HK-2 (cell line): ENCODE data around the gene MLC1.

Experiments used
- DNase-seq: peaks from one replicate; pipeline ENCODE4 v3.0.0-alpha.2; 2018; ENCODE audit not compliant: unreplicated experiment

MLC1 gene

GRCh38 chr22:50076646-50077535 is 8.3 kb downstream of the MLC1 start:
- no peak for DNase-seq

DNA sequence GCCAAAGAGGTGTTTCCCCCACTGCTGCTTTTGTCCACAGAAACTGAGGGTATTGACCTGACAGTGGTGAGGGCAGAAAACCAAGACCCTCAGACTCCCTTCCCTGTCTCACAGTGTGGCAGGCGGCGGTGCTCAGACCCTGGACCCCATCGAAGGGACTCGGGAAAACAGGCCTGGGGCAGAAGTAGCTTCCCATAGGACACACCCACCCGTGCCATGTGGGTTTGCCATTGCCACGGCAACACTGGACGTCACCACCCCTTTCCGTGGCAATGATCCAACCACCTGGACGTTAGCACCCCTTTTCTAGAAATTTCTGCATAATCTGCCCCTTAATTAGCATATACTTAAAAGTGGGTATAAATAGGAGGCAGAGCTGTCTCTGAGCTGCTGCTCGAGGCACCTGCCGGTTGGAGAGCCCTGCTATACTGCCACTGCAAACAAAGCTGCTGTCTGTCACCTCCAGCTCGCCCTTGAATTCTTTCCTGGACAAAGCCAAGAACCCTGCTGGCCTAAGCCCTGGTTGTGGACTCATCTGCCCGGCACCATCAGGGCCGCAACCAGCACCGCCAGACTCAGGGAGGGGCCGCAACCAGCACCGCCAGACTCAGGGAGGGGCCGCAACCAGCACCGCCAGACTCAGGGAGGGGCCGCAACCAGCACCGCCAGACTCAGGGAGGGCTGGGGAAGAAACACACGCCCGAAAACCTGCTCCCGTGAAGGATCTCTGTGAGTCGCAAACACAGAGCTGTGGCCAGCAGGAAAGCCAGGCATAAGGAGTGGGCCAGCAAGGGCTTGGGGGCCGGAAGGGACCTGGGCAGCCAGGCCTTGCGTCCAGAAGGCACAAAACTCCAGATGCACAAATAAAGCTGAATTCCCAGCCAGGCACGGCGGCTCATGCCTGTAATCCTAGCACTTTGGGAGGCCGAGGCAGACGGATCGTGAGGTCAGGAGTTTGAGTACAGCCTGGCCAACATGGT is 10.4 kb downstream of the MLC1 start:
- no peak for DNase-seq

DNA sequence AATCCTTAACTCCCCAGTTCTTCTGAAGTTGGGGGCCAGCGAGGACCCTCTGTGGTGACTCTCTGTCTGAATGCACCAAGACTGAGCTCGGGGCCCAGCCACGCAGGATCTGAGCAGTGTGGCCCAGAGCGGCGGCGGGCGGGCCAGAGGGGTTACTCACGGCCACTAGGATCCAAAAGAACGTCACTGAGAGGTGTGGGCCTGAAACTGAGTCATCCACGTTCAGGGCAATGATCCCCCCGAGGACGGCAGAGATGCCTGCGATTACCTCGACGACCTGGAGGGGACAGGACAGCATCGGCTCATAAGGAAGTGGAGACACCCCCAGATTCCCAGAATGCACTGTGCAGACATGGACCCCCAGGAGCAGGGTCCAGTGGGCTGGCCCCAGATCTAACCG is 11.2 kb downstream of the MLC1 start:
- no peak for DNase-seq

DNA sequence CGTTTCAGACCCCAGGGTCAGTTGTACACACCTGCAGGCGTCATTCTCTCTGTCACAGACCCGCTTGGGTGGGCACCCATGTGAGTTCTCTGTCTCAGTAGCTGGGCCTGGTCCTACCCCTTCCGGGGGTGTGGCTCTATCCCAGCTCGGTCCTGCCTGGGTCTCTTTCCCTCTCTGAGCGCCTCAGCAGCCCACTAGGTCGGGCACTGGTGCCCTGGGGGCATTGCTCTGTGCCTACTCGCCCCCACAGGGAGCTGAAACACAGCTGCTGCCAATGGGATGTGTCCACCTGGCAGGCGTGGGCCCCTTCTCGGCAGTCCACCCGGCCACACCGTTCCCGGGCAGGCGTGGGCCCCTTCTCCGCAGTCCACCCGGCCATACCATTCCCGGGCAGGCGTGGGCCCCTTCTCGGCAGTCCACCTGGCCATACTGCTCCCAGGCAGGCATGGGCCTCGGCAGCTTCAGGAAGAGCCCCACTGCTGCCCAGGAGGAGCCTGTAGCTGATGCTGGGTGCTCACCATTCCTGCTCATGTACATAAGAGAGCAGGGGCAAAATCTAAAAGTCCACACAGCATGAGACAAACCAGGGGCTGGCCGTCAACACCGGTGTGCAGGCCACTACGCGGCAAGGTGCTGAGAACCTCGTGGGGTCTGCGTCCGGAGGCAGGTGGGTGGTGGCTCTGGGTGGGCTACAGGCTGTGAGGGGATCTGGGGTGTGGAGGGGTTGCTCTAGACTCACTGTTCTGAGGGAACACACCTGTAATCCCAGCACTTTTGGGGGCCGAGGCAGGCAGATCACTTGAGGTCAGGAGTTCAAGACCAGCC is 12.3 kb downstream of the MLC1 start:
- no peak for DNase-seq

DNA sequence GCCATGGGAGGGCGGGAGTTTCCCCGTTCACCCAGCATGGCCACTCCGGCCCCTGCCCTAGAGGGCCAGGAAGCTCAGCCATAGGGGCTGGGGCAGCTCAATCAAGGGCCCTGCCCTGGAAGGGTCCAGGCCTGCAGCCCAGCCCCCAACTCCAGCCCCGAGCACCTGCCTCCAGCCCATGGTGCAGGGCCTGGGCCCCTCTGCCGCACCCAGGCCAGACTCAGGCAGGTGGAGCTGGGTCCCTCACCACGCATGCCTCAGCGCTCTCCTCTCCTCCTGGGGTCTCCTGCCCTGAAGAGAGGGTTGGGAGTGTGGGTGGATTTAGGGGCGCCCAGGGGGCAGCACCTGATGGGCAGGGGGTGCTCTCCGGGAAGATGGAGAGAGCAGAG is 13.1 kb downstream of the MLC1 start:
- DNase-seq, result no peak

DNA sequence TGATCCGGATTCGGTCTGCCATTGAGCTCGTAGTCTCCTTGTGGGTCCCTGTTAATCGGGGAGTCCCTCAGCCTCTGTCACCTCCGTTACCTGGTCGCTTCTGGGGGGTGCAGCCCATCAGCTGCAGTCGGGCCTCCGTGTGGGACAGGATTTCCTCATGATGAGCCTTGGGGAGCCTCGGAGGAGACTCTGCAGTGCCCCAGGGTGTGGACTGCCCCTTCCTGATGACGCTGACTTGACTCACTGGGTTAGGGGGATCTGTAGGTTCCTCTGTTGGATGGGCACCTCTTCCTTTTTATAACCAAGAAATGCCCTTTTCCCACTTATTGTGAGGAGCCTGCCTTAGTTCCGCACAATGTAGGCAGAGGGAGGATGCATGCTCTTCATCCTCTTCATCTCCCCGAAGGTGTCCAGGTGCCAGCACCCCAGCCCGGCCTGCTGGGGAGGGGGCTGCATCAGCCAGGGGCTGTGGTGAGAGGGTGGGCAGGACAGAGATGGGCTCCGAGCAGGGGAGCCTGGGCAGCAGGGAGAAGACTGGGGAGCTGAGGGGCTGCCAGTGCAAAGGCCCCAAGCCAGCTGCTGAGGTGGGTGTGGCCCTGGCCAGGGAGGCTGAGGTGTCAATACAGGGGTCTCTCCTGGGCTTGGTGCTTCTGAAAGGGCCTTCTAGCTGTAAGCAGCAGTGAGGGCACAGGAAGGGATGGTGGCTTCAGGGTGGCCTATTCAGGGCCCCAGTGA is 13.6 kb downstream of the MLC1 start:
- DNase-seq, result no peak

GRCh38 chr22:50070366-50070765 is 14.9 kb downstream of the MLC1 start:
- no peak for DNase-seq

DNA sequence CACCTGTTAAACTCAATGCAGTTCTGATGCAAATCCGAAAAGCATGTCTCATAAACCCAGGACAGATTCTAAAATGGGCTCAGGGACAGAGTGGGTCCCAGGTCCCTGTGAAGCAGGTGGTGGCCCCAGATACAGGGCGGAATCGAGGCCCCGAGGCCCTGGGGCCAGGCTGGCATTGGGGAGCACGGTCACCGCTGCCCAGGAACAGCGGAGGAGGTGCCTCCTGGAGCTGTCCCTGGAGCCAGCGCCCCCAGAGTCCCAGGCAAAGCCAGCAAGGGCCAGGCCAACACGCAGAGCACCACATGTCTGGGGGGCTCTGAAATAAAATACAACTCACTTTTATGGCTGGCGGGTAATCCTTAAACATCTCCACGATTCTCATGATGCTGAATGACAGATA is 17.1 kb downstream of the MLC1 start:
- DNase-seq, result no peak

- DNase-seq, result no peak
These were observed 18.0 kb downstream of the MLC1 start for GRCh38 chr22:50067244-50067643.

GRCh38 chr22:50064453-50064852 is 20.8 kb downstream of the MLC1 start:
- no peak for DNase-seq

DNA sequence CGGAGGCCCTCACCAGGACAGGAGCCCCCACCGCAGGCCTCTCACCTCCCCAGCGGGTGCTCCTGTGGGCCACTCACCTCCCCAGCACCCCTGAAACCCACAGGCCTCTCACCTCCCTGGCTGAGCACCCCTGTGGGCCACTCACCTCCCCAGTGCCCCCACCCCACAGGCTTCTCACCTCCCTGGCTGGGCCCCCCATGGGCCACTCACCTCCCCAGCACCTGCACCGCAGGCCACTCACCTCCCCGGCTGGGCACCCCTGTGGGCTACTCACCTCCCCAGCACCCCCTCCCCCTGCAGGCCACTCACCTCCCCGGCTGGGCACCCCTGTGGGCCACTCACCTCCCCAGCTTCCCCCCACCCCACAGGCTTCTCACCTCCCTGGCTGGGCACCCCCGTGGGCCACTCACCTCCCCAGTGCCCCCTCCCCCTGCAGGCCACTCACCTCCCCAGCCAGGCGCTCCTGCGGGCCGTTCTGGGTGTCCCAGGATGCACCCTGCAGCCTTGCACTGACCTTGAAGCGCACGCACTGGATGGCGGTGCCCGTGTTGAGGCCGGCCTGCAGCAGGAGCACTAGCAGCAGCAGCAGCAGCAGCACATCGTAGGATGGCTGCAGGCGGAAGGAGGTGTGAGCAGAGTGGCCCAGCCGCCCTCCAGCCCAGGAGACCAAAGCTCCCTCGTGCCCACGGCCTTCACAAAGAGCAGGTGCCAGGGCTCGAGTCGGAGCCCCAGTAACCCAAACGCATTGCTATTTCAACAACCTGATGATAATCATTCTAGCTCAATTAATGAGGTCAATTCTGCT is 21.4 kb downstream of the MLC1 start:
- no peak for DNase-seq

DNA sequence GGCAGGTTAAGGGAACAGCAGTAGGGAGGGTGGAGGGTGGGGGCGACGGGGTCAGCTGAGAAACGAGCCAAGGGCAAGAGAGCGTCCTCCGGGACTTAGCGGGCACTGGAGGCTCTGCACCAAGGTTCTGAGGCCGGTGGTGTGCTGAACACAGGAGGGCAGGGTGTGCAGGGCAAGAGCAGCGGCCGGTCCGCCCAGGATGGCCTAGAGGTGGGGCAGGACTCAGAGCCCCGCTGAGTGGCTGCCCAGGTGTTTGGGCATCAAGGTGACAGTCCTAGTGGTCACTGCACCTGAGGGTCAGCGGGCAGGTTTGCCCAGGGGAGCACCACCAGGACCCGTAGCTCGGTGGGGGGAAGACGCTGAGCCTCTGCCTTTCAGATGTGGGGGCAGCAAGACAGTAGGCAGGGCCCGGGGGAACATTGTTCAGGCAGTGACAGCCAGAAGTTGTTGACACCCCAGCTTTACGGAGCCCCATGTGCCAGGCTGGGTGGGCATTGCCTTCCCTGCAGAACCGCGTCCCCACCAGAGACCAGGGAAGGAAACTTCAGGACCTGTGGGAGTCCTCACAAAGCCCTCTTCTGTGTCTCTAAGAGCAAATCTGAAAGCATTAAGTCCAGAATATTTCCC is 22.6 kb downstream of the MLC1 start:
- no peak for DNase-seq

DNA sequence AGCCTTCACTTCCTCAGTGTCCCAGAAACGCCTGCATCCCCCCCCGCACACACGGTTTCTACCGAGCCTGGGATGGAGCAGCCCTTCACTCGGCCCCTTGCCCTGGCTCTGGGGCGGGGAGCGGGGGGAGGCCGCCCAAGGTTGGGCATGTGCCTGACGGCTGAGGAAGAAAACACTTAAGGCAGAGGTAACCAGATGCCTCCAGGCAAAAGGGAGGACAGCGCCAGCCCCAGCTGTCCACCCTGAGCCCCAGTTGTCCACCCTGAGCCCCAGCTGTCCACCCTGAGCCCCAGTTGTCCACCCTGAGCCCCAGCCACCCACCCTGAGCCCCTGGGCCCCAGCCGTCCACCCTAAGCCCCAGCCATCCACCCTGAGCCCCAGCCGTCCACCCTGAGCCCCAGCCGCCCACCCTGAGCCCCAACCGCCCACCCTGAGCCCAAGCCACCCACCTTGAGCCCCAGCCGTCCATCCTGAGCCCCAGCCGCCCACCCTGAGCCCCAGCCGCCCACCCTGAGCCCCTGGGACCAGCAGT is 23.3 kb downstream of the MLC1 start:
- DNase-seq, result no peak

GRCh38 chr22:50061141-50061823 is 23.9 kb downstream of the MLC1 start:
- no peak for DNase-seq

DNA sequence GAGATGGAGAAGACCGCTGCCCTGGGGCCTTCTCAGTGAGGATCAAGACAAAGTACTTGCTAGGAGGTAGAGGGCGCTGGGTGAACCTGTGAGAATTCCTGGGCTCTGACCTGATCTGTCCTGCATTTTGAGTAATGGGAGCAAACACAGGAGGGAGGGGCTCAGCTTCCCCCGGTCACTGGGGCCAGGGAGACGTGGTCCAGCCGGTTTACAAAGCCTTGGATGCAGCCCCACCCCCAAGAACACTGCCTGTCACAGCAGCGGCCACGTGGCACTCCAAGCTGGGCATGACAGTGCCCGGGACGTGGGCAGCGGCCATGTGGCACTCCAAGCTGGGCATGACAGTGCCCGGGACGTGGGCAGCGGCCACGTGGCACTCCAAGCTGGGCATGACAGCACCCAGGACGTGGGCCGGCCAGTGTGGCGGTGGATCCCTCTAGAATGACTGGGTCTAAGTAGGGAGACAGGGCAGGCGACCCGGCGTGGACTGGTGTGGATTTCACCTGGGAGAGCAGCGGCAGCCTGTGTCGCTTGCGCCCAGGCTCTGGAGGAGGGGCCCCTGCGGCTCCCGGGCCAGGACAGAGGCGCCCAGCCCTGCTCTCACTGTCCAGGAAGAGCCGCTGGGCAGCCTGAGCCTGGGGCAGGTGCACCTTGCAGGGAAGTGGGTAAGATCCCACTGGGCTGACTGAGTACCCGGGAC is 24.6 kb downstream of the MLC1 start:
- DNase-seq, result no peak

- no peak for DNase-seq
These were observed 25.4 kb downstream of the MLC1 start for GRCh38 chr22:50059881-50060262.

- no peak for DNase-seq
These were observed 26.0 kb downstream of the MLC1 start for GRCh38 chr22:50058906-50059880.
